Posterior vena cava (tissue), 2 donors: ENCODE data around the gene ERC1. TPM values are rescaled to one million over a fixed set of nuclear protein-coding genes. Genes with fewer than 3 reads are reported as not detected.
"Not testable (repeated sequence)": the region's sequence is repeated elsewhere in the genome, so short reads cannot be mapped to it uniquely, and the experiment has no call there.

Experiments
- DNase-seq: peaks from one replicate; pipeline ENCODE4 v3.0.0-alpha.2; 2020; ENCODE audit warnings: low spot score
- intact Hi-C, 2 donors: fragments of 100-400 bp; cut with DNase I; formaldehyde crosslinking; loops; one replicate each; pipeline versions ENCODE4 v1.14.1 to v1.14.2; 2022 to 2023
- total RNA-seq, 2 donors: library from RNA; stranded (reverse); fragmentation: NEBNext Ultra II Directional; extraction: Animal tissue kit (Norgen Biotek cat#: 25700); gene quantifications; one replicate each; pipeline ENCODE4 v1.2.1, GENCODE V29; 2021
- donor health status: DM: yes; HTN: yes; CAD: no.
- donor health status: DM: yes; HTN: yes; CAD: no.

Gene ERC1
- total RNA-seq, 2 donors from 2014 or later = 84.0 to 92.2 TPM

DNA sequence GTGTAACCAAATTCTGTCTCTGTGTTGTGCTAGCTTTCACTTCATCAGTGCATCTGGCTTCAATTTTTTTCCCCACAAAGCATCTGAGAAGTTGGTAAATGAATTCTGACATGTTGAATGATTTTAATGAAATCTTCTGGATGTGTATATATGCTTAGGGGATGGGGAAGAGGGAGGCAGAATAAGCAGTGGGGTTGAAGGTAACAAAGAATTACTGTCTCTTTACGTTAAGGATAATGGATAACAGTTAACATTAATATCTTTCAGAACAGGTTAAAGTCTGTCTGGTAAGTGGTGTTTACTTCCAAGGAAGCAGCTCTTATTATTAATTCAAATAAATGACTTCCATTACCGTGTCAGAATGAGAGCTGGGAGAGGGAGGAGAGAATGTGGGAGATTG is 261.7 kb downstream of the ERC1 start:
- intact Hi-C loops = no loop called here

DNA sequence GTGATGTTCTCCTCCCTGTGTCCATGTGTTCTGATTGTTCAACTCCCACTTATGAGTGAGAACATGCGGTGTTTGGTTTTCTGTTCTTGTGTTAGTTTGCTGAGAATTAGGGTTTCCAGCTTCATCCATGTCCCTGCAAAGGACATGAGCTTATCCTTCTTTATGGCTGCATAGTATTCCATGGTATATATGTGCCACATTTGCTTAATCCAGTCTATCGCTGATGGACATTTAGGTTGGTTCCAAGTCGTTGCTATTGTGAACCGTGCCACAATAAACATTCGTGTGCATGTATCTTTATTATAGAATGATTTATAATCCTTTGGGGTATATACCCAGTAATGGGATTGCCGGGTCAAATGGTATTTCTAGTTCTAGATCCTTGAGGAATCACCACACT is 264.1 kb downstream of the ERC1 start:
- DNase-seq, intact Hi-C loops: not testable (repeated sequence)

More for the DNA sequence above, 261.7 kb downstream of the ERC1 start:
- DNase-seq = no peak

DNA sequence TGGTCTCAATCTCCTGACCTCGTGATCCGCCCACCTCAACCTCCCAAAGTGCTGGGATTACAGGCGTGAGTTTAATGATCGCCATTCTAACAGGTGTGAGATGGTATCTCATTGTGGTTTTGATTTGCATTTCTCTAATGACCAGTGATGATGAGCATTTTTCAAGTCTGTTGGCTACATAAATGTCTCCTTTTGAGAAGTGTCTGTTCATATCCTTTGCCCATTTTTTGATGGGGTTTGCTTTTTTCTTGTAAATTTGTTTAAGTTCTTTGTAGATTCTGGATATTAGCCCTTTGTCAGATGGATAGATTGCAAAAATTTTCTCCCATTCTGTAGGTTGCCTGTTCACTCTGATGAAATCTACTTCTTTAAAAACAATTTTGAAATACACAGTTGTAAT is 264.8 kb downstream of the ERC1 start:
- DNase-seq, intact Hi-C loops: not testable (repeated sequence)

DNA sequence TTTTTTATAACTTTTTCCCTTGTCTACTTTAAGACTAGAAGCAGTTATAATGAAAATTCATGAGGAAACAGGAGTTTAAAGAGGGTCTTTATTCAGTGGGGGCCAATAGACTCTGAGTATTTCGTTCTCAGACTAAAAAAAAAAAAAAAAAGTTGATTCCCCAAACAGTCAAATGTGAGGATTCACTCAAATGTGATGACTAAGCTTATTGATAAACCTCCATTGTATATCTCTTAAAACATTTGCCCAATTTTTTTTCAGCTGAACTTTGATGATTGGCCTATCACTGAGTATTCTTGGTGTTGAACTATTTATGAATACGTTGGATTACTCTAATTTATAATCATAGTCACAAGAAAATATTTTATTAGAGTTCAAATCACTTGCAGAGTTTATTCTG is 265.3 kb downstream of the ERC1 start:
- intact Hi-C loops = no loop called here
- no peak for DNase-seq

DNA sequence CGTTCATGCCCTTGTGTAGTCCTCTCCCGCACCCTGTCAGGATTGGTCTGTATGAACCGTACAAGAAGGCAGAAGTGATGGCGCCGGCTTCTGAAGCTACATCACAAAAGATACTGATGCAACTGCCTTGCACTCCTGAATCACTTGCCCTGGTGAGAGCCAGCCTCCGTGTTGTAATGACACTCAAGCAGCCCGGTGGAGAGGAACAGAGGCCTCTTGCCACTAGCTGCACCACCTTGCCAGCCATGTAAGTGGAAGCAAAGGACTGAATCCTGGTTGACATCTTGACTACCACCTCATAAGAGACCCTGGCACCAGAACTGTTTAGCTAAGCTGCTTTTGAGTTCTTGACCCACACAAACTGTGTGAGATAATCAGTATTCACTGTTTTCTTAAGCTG is 266.0 kb downstream of the ERC1 start:
- DNase-seq = no peak
- intact Hi-C loops = no loop called here

DNA sequence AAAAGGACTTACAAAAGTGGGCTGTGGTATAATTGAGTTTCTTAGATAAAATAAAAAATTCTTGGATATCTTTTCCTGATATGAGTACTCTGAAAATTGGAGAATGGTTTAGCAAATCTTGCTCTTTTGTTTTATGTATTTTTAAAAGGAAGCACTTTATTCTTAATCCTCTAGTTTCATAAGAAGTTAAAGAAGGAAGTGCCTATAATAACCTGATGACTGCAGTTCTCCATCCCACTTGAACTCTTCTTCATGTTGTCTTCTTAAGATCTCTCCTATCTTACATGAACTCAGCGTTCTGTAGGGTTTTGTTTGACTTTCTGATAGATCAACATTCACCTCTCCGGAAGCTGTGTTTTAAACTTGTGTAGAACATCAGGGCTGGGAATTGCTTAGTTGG is 271.0 kb downstream of the ERC1 start:
- no peak for DNase-seq
- intact Hi-C loops = no loop called here

DNA sequence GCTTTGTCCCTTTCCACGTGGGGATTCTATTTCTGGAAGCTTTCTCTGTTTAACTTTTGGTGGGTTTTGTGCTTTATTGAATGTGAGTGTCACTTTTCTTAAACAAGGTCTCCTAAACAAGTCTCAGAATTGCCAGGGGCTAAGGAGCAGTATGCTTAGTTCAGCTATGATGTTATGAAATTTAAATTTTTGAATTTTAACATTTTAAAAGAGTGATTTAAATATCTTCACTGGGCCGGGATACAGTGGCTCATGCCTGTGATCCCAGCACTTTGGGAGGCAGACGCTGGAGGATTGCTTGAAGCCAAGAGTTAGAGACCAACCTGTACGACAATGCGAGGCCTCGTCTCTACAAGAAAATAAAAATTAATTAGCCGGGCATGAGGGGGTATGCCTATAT is 276.2 kb downstream of the ERC1 start:
- intact Hi-C loops = no loop called here
- DNase-seq = no peak

DNA sequence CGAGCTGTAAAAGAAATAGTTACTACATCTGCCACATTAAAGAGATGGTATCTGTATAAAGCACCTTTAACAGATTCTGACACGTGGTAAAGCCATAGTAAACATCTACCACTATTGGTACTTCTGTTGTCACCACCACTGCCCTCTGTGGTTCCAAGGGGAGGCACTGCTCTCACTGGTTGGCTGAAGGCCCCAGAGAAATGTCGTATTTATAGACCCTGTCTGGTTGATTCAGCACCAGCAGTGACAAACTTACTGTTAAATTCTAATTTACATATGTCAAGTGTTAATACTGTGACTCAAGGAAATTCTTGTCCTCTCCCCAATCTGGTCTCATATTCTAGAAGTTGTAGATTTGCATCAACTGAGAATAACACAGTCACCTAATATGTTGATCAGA is 281.1 kb downstream of the ERC1 start:
- intact Hi-C loops = no loop called here
- no peak for DNase-seq

DNA sequence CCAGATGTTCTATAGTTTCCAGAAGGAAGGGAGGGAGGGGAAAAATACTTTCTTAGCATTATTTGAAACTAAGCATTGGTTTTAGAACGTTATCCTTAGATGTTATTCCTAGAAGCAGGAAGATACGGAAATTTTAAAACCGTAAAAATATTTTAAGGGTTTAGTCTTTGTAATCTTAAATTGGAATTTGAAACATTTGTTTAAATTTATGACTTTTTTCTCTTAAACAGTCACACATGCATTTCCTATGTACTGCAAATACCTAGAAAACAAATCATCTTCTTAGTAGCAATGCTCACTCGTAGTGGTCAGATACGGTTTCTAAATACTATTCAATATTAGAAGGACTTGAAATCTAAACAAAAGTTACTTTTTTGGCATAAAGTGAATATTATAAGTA is 282.0 kb downstream of the ERC1 start:
- intact Hi-C loops = no loop called here

DNA sequence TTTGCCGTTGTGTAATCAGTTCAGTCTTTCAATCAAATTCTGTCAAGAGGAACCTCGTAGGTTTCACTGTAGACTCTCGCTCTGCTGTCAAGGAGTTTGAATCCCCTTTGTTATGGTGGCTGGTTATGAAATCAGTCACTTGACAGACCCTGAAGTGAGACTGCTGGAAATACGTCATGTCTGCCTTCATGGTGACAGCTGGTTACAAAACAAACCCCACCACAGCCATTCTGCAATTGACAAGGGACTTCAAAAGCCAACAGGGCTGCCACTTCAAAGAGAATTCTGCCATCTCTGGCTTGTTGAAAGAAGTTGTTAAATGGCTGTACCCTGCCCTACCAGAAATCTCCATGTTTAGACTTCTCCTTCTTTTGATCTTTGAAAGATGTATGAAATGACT is 286.9 kb downstream of the ERC1 start:
- DNase-seq = no peak
- intact Hi-C loops = no loop called here

More for the DNA sequence above, 282.0 kb downstream of the ERC1 start:
- DNase-seq = no peak

DNA sequence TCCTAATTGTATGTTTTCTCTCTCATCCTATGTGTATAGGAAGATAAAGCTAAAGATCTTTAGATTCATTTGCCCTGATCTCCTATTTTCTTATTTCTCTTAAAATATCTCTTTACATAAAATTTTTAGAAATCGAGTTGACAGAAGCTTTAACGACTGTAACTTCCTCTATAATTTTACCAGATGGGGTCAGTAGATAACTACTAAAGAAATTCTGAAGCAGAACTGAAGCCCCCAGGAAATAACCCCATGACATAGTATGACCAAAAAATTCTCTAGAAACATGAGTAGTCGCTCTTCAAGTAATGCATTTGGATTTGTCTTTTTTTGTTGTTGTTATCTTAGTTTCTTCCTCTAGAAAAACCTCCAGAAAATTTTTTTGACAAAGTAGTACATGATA is 288.0 kb downstream of the ERC1 start:
- intact Hi-C loops = no loop called here
- DNase-seq = no peak

DNA sequence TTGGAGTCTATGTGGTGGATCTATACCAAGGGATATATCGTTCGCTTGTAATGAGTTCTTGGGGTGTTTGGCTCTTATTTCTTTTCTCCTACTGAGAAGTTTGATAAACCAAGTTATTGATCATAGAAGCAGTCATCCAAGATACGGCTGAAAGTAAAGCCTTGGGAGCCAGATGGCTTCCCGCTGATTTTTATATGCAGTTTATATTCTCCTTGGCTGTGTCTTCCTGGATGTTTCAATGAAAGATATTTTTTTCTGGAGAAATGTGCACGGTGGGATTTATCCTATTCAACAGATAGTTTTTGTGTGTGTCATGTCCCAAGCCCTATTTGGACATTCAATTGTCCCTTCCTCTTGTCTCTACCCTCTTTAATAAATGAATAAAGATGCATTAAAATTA is 289.0 kb downstream of the ERC1 start:
- intact Hi-C loops = no loop called here

DNA sequence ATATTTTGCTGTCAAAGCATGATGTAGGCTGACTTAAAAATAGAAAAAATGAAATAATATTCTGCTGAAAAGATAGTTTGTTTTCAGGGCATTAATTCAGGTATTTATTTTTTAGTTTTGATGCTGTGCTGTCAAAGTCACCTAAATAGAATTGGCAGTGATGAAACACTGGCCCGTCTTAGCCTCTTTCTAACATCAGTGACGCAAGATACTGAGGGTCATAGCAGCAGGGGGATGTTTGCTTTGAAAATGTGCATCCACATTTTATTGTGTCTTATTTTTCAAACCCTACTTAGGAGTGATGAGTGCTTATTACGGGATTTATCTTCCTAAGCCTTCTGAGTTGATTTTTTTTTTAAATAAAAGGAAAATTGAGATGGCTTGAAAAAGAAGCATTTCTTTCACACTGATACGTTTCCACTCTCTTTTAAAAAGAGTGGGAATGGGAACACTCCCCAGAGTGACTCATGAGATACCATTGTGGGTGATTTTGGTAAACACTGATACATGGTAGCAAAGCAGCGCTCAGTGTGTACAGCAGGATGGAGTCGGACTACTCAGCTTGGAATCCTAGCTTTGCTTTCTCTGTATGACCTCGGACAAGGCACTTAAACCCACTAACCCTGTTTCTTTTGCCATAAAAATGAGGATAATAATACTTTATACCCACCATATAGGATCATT is 290.8 kb downstream of the ERC1 start:
- DNase-seq = no peak
- intact Hi-C loops = no loop called here

More for the DNA sequence above, 289.0 kb downstream of the ERC1 start:
- no peak for DNase-seq

DNA sequence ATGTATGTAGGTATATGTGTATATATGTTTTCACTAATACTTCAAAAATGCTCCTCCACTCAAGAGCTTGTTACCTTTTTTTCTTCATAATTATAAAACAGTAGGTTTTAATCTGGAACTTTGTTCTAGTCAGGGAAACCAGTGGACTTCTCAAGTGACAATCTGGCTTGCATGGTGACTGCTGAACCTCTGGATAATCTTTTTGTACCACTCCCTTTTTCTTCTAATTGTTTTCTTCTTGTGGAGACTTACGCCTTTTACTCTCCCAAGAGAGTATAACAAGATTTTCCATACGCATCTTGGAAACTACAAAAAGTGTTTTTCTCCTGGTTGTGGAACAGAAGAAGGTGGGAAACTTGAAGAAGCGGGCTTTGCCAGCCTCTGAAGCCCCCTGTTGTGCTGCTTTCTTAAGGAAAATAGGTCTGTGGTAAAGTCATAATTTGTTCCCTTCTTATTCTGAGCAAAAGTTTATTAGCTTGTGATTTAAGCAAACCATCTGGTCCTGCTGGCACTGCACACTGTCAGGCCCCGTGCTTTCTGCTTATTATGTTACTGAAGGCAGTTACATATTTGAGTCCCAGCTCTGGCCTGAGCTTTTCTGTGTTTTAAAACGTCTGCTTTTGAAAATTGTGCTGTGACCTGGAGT is 291.8 kb downstream of the ERC1 start:
- DNase-seq = no peak
- intact Hi-C loops = no loop called here

DNA sequence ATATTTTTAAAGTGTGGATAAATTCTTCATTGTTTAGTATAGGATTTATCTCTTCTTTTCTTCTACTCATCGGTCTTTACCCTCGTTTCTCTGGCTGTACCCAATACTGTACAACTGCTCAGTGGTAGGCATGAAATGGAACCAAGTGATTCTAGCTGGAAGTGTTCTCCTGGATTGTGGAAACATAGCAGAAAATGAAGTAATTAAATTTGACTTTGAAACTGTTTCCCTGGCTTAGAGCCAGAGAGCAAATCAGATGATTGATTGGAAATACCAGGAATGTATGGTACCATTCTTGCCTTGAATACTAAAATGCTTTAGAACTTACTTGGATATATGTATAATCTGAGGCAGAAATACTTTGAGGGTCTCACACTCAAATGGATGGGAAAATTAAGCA is 292.3 kb downstream of the ERC1 start:
- no peak for DNase-seq
- intact Hi-C loops = no loop called here

DNA sequence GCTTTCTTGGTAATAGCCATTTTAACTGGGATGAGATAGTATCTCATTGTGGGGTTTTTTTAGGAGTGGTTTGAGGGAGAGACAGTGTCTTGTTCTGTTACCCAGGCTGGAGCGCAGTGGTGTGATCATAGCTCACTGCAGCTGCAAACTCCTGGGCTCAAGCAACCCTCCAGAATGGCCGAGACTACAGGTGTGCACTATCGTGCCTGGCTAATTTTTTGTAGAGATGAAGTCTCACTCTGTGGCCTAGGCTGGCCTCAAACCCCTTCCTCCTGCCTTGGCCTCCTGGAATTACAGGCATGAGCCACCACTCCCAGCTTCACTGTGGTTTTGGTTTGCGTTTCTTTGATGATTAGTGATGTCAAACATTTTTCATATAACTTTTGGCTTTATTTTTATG is 293.6 kb downstream of the ERC1 start:
- intact Hi-C loops = no loop called here
- no peak for DNase-seq

DNA sequence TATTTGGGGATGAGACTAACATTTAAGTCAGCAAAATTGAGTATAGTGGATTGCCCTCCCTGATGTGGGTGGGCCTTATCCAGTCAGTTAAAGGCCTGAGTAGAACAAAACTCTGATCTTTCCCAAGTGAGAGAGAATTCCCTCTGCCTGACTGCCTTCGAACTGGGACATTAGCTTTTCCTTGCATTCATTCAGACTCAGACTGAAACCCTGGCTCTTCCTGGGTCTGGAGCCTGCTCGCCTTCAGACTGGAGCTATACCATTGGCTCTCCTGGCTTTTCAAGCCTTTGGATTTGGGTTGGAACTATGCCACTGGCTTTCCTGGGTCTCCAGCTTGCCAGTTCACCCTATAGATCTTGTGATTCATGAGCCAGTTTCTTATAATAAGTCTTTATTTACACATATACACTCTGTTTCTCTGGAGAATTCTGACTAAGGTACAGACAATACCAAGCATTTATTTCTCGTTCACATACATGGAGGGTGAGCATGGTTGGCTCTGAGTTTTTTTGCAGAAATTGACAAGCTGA is 296.5 kb downstream of the ERC1 start:
- DNase-seq = no peak
- intact Hi-C loops = no loop called here

DNA sequence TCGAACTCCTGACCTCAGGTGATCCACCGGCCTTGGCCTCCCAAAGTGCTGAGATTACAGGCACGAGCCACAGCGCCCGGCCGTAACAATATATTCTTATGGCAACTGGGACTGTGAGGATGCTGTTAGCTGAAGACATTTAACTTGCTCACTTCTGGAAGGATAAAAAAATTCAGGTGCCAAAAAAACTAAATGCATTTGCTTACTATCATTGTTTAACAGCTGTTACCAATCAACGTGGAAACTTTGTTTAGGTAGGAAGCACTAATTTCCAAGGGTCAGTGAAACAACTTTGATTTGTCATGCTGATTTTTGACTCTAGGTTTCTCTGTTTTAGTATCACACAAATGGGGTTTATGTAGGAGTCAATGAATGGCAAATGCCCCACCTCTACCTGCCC is 297.3 kb downstream of the ERC1 start:
- intact Hi-C loops = no loop called here
- DNase-seq = no peak

DNA sequence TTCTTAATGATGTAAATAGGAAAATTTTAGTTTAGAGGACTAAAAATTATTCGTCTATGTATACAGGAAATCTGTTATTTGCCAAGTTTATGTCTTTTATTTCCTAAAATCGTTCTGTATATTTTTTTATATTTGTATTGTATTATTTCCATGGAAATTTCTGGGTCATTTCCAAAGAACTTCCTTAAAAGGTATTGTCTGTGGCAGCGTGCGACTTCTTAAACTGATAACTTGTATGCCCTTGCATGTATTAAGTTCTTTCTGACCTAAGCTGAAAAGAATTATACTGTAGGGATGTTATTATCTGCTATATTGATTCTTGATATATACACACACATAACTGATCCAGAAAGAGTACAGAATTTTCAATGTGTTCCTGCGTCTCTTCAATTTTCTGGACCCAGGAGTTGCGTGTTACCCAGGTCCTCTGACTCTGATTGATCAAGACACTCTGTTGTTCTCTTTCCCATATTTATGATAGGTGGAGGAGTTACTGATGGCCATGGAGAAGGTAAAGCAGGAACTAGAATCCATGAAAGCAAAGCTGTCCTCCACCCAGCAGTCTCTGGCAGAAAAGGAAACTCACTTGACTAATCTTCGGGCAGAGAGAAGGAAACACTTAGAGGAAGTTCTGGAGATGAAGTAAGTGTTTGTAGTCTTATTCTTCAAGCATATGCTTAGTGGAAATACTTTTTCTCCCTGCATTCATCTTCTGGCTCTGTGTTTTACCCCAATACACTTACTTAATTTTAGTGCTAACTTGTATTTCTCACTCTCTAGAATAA is 298.5 kb downstream of the ERC1 start:
- no peak for DNase-seq
- intact Hi-C loops = no loop called here

DNA sequence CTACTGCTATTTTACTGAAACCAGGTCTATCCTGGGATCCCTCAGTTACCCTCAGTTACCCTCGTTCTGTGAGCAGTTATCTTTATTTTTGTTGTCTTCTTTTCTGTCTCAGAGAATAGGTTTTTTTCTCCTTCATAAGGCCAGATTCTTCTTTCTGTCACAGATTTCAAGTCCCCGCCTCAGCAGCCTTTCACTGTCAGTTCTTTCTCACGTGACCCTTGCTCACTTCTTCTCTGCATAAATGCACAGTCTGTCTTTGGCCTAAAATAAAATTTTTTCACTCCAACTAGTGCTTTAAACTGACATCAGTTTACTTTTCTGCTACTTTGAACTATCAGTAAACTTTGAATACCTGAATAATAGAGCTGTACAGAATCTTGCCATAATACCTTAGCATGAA is 299.7 kb downstream of the ERC1 start:
- DNase-seq = no peak
- intact Hi-C loops = no loop called here
